ENCODE data around the gene CSTA.

The CSTA gene

GRCh38 chr3:122324871-122325323 is at the start of gene CSTA:
CSTA (plus strand) TSS chr3:122325248; CDS start chr3:122325293, 45 bp downstream.
- no peak for DNase-seq

GRCh38 chr3:122281891-122282290 is 43.2 kb upstream of the CSTA start:
- DNase-seq = no peak

GRCh38 chr3:122283796-122284445 is 41.1 kb upstream of the CSTA start:
- no peak for DNase-seq

- no peak for DNase-seq
Measured at GRCh38 chr3:122284486-122284885, 40.6 kb upstream of the CSTA start.

GRCh38 chr3:122294359-122294758 is 30.7 kb upstream of the CSTA start:
- no peak for DNase-seq

- no peak for DNase-seq
Measured at GRCh38 chr3:122295266-122296062, 29.6 kb upstream of the CSTA start.

GRCh38 chr3:122298239-122298638 is 26.8 kb upstream of the CSTA start:
- DNase-seq = no peak

GRCh38 chr3:122299215-122299614 is 25.8 kb upstream of the CSTA start:
- no peak for DNase-seq

- no peak for DNase-seq
Measured at GRCh38 chr3:122299872-122300460, 25.1 kb upstream of the CSTA start.

- no peak for DNase-seq
Measured at GRCh38 chr3:122301063-122301462, 24.0 kb upstream of the CSTA start.

- DNase-seq = no peak
Measured at GRCh38 chr3:122305818-122306621, 19.0 kb upstream of the CSTA start.

- no peak for DNase-seq
Measured at GRCh38 chr3:122306622-122306953, 18.5 kb upstream of the CSTA start.

GRCh38 chr3:122307094-122307687 is 17.9 kb upstream of the CSTA start:
- no peak for DNase-seq

GRCh38 chr3:122307976-122308375 is 17.1 kb upstream of the CSTA start:
- DNase-seq = no peak

GRCh38 chr3:122310361-122310760 is 14.7 kb upstream of the CSTA start:
- no peak for DNase-seq

- DNase-seq = no peak
Measured at GRCh38 chr3:122312826-122313225, 12.2 kb upstream of the CSTA start.

GRCh38 chr3:122313281-122313680 is 11.8 kb upstream of the CSTA start:
- no peak for DNase-seq

GRCh38 chr3:122314228-122314876 is 10.7 kb upstream of the CSTA start:
- no peak for DNase-seq

- no peak for DNase-seq
Measured at GRCh38 chr3:122315619-122316018, 9.4 kb upstream of the CSTA start.

- DNase-seq = no peak
Measured at GRCh38 chr3:122316368-122316767, 8.7 kb upstream of the CSTA start.

- no peak for DNase-seq
Measured at GRCh38 chr3:122318620-122319019, 6.4 kb upstream of the CSTA start.
